Skeletal muscle satellite cell (primary cell): ENCODE results near the gene SPACA6. TPM values are rescaled to one million over a fixed set of nuclear protein-coding genes. Genes with fewer than 3 reads are reported as not detected.
A peak's percentile ranks its signal among the peaks of the same experiment; 100 is the strongest.
"Not testable (repeated sequence)": the region's sequence is repeated elsewhere in the genome, so short reads cannot be mapped to it uniquely, and the experiment has no call there.

Source experiments
- H3K27me3 ChIP-seq: 2 replicates; pipeline ENCODE4 v1.7.0; 2013; ENCODE audit warnings: low read length; ENCODE audit not compliant: control insufficient read depth, insufficient read depth
- H3K36me3 ChIP-seq: 2 replicates; pipeline ENCODE4 v1.7.0; 2013; ENCODE audit warnings: mild to moderate bottlenecking, control low read depth, low read length; ENCODE audit not compliant: insufficient read depth
- H3K4me1 ChIP-seq: 2 replicates; pipeline ENCODE4 v1.7.0; 2013; ENCODE audit warnings: low read length; ENCODE audit not compliant: control insufficient read depth, insufficient read depth
- H3K4me2 ChIP-seq: 2 replicates; pipeline ENCODE4 v1.7.0; 2013; ENCODE audit warnings: mild to moderate bottlenecking, low read length
- H3K4me3 ChIP-seq: 2 replicates; pipeline ENCODE4 v1.7.0; 2013; ENCODE audit warnings: low read length
- H3K9ac ChIP-seq: 2 replicates; pipeline ENCODE4 v1.7.0; 2013; ENCODE audit warnings: mild to moderate bottlenecking, low read depth, low read length, moderate library complexity
- H3K9me3 ChIP-seq: replicated peaks from 2 replicates; pipeline ENCODE4 v1.7.0; 2013; ENCODE audit warnings: mild to moderate bottlenecking, control low read depth, low read length
- total RNA-seq: library from RNA; depleted of rRNA; stranded (reverse); fragments of >200 nt; gene quantifications from 2 replicates; pipeline ENCODE4 v1.2.3, GENCODE V29; 2012; rRNA removed

Gene SPACA6
- 3.7 and 8.9 TPM in 2 replicates for total RNA-seq

DNA sequence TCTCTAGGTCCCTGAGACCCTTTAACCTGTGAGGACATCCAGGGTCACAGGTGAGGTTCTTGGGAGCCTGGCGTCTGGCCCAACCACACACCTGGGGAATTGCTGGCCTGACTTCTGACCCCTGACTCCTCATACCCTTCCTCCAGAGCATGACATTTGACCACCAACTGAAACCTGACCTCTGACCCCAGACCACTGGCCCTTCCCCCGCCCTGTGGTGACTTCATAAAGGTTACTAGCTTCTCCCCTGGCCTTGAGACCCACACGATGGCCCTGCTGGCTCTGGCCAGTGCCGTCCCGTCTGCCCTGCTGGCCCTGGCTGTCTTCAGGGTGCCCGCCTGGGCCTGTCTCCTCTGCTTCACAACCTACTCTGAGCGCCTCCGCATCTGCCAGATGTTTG lies at the start of gene SPACA6:
Gene SPACA6, plus strand, starts transcription at position 71 of the 400 bp plus-strand sequence. Its CDS starts 197 bp downstream, at position 268.
- Histone ChIP-seq H3K4me1 (peaks cover 13% of the 10 kb centered on the region), H3K9ac (peak within 1 kb of the TSS; percentile 97), H3K36me3 (peaks cover 51% of the 10 kb centered on the region), H3K9me3 (no peaks in the 10 kb centered on the region), H3K4me3 (peak within 1 kb of the TSS; percentile 99), H3K27me3 (no peaks in the 10 kb centered on the region), H3K4me2 (peak within 1 kb of the TSS; percentile 100)

DNA sequence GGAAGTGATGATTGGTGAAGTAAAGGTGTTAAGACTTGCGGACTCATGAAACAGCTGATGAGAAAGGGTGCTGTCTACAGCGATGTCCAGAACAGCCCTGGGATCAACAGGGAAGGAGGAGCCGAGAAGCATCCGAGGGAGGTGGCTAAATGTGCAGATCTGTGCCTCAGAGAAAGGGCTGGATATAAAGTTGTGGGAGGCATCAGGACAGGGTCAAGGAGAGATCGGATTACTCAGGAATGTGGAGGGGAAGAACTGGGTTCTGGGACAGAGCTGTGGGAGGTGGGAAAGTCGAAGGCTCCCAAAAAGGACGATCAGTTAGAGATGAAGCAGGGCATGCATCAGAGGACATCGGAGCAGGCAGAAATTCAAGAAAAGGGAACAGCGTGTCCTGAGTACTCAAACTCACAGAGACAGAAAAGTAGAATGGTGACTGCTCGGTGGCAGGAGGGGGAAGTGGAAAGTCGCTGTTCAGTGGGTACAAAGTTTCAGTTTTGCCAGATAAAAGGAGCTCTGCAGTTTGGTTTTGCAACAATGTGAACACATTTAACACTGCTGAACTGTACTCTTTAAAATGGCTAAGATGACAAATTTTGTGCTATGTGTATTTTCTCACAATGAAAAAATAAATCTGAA lies 48.4 kb upstream of the SPACA6 start:
- no peak overlapping the region for H3K9ac ChIP-seq
- no peaks in the 10 kb centered on the region for H3K27me3 ChIP-seq
- no peaks in the 10 kb centered on the region for H3K4me1 ChIP-seq
- no peak overlapping the region for H3K4me2 ChIP-seq
- no peak overlapping the region for H3K4me3 ChIP-seq
- H3K9me3 ChIP-seq: no peaks in the 10 kb centered on the region
- H3K36me3 ChIP-seq: no peaks in the 10 kb centered on the region

- not testable (repeated sequence) for H3K9ac ChIP-seq, H3K4me2 ChIP-seq, H3K36me3 ChIP-seq, H3K27me3 ChIP-seq, H3K4me3 ChIP-seq, H3K4me1 ChIP-seq, H3K9me3 ChIP-seq
Measured at GRCh38 chr19:51646730-51647129, 46.4 kb upstream of the SPACA6 start, which contains the start of gene SIGLEC14. Gene SIGLEC14, minus strand, starts transcription at chr19:51646825. Its CDS starts 66 bp downstream, at chr19:51646759.

- no peaks in the 10 kb centered on the region for H3K27me3 ChIP-seq
- no peaks in the 10 kb centered on the region for H3K36me3 ChIP-seq
- no peak overlapping the region for H3K9ac ChIP-seq
- H3K9me3 ChIP-seq: no peaks in the 10 kb centered on the region
- no peak overlapping the region for H3K4me2 ChIP-seq
- no peaks in the 10 kb centered on the region for H3K4me1 ChIP-seq
- H3K4me3 ChIP-seq: no peak overlapping the region
Measured at GRCh38 chr19:51647318-51647717, 45.8 kb upstream of the SPACA6 start.

DNA sequence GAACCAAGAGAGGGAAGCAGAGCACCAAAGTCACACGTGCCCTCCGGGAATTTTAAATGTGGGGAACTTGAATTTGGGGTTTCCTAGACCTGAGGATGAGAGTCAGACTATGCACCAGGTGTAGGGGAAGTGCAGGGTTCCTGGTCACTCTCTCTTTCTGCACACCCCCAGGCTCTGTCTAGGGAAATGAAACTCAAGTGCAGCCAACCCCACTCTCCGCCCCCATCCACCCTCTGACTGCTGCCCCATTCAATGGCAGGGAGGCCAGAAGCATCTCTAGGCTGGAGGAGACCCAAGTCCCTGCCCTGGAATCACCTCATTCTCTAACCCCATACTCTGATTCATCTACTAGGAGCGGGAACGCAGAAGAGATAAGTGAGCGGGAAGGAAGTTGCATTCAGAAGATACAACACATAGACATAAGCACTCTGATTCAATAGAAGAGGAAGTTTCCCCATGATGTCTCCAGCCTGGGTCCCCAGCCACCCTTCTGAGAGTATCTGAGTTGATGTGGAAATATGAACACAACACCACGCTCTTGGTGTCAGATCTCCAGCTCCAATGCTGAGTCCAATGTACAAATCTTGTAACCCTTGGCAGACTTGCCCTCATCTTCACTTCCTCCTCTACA lies 41.8 kb upstream of the SPACA6 start:
- no peaks in the 10 kb centered on the region for H3K9me3 ChIP-seq
- H3K27me3 ChIP-seq: no peaks in the 10 kb centered on the region
- no peaks in the 10 kb centered on the region for H3K4me1 ChIP-seq
- no peak overlapping the region for H3K4me2 ChIP-seq
- H3K4me3 ChIP-seq: no peak overlapping the region
- H3K36me3 ChIP-seq: no peaks in the 10 kb centered on the region
- no peak overlapping the region for H3K9ac ChIP-seq

DNA sequence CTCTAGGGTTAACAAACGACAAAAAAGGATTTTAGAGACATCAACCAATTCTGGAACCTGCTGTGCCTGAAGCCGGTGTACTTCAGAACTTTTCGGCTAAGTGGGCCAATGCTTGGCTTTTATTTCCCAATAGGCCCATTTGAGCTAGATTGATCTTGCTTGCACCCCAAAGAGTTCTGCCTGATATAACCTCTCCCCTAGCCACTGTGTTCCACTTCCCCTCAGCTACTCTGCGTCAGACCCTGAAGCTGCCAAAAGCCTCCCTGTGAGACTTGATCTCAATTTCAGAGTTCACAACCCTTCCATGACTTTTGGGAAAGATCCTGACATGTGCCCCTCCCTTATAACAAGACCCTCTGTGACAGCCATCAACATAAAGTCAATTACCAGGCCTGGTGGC lies 40.9 kb upstream of the SPACA6 start:
- H3K4me2 ChIP-seq: no peak overlapping the region
- H3K4me3 ChIP-seq: no peak overlapping the region
- no peaks in the 10 kb centered on the region for H3K9me3 ChIP-seq
- no peak overlapping the region for H3K9ac ChIP-seq
- H3K4me1 ChIP-seq: no peaks in the 10 kb centered on the region
- no peaks in the 10 kb centered on the region for H3K27me3 ChIP-seq
- H3K36me3 ChIP-seq: no peaks in the 10 kb centered on the region

GRCh38 chr19:51653162-51653561 lies 40.0 kb upstream of the SPACA6 start:
- H3K9ac ChIP-seq: no peak overlapping the region
- no peaks in the 10 kb centered on the region for H3K9me3 ChIP-seq
- no peak overlapping the region for H3K4me3 ChIP-seq
- no peaks in the 10 kb centered on the region for H3K27me3 ChIP-seq
- no peak overlapping the region for H3K4me2 ChIP-seq
- H3K36me3 ChIP-seq: no peaks in the 10 kb centered on the region
- no peaks in the 10 kb centered on the region for H3K4me1 ChIP-seq

GRCh38 chr19:51654783-51655182 lies 38.3 kb upstream of the SPACA6 start:
- Histone ChIP-seq H3K4me1 (no peaks in the 10 kb centered on the region), H3K9me3 (no peaks in the 10 kb centered on the region), H3K36me3 (no peaks in the 10 kb centered on the region), H3K4me2 (no peak overlapping the region), H3K9ac (no peak overlapping the region), H3K4me3 (no peak overlapping the region), H3K27me3 (no peaks in the 10 kb centered on the region)

- Histone ChIP-seq H3K4me1 (no peaks in the 10 kb centered on the region), H3K9ac (no peak overlapping the region), H3K4me3 (no peak overlapping the region), H3K27me3 (peaks cover 9% of the 10 kb centered on the region), H3K9me3 (no peaks in the 10 kb centered on the region), H3K4me2 (no peak overlapping the region), H3K36me3 (no peaks in the 10 kb centered on the region)
Measured at GRCh38 chr19:51660975-51661600, 32.0 kb upstream of the SPACA6 start.

DNA sequence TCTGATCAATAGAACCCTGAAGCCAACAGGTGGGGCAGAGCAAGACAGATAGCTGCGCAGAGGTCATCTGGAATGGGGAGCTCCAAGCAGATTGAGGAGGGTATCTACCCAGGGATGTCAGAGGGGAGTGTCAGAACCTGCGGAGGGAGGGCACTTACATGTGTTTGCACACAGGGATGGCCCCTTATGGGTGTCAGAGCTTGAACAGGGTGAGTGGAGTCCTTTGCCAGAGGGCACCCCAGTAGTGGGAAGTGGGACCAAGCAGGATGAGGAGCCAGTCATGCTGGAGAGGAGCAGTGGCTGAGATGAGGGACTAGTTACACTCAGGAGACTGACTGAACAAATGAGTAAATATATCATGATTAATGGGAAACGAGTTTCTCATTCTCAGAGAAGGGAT lies 29.5 kb upstream of the SPACA6 start:
- H3K4me3 ChIP-seq: no peak overlapping the region
- no peaks in the 10 kb centered on the region for H3K36me3 ChIP-seq
- H3K4me1 ChIP-seq: no peaks in the 10 kb centered on the region
- H3K9me3 ChIP-seq: no peaks in the 10 kb centered on the region
- no peak overlapping the region for H3K9ac ChIP-seq
- peaks cover 9% of the 10 kb centered on the region for H3K27me3 ChIP-seq
- H3K4me2 ChIP-seq: no peak overlapping the region

- no peak overlapping the region for H3K4me3 ChIP-seq
- H3K27me3 ChIP-seq: peaks cover 9% of the 10 kb centered on the region
- no peaks in the 10 kb centered on the region for H3K36me3 ChIP-seq
- H3K9me3 ChIP-seq: no peaks in the 10 kb centered on the region
- H3K9ac ChIP-seq: no peak overlapping the region
- no peaks in the 10 kb centered on the region for H3K4me1 ChIP-seq
- no peak overlapping the region for H3K4me2 ChIP-seq
Measured at GRCh38 chr19:51664131-51664530, 29.0 kb upstream of the SPACA6 start.
